Stimulated activated CD4-positive, alpha-beta T cell treated with anti-CD3 and anti-CD28 coated beads, Interleukin-15, amount 100 ng/mL, for 48 hours (primary cell): Measurements from ENCODE around the gene MZF1.
"Not testable (repeated sequence)": the region's sequence is repeated elsewhere in the genome, so short reads cannot be mapped to it uniquely, and the experiment has no call there.

ENCODE experiments used
- DNase-seq, 2 donors: peaks; one replicate each; pipeline ENCODE4 v3.0.0-alpha.2; 2020; ENCODE audit warnings: low read depth in 2 of 2

The MZF1 gene

GRCh38 chr19:58572818-58573657 is at the start of gene MZF1:
Gene MZF1, minus strand, starts transcription at chr19:58573335. Its CDS starts 1,946 bp downstream, at chr19:58571389.
- peak; percentile 99 to 100 for DNase-seq

GRCh38 chr19:58607213-58607612 is 34.1 kb upstream of the MZF1 start:
- not testable (repeated sequence) for DNase-seq

- DNase-seq: not testable (repeated sequence)
Measured at GRCh38 chr19:58606251-58606896, 33.2 kb upstream of the MZF1 start.

GRCh38 chr19:58586133-58586765 is 13.1 kb upstream of the MZF1 start:
- no peak for DNase-seq

- no peak for DNase-seq
Measured at GRCh38 chr19:58585442-58586132, 12.5 kb upstream of the MZF1 start.

- no peak for DNase-seq
Measured at GRCh38 chr19:58584498-58585441, 11.6 kb upstream of the MZF1 start.

GRCh38 chr19:58582985-58583384 is 9.8 kb upstream of the MZF1 start:
- DNase-seq: no peak

- peak; percentile 82 to 92 for DNase-seq
Measured at GRCh38 chr19:58581227-58582141, 8.3 kb upstream of the MZF1 start.

GRCh38 chr19:58579473-58580142 is 6.5 kb upstream of the MZF1 start:
- DNase-seq: no peak

- DNase-seq: peak in 1 of 2 donors; percentile 36
Measured at GRCh38 chr19:58578012-58578925, 5.1 kb upstream of the MZF1 start.

GRCh38 chr19:58577581-58577980 is 4.4 kb upstream of the MZF1 start:
- DNase-seq: not testable (repeated sequence)

GRCh38 chr19:58575183-58576041 is 2.3 kb upstream of the MZF1 start:
- peak; percentile 74 to 76 for DNase-seq

GRCh38 chr19:58573658-58574164 is 576 bp upstream of the MZF1 start:
- no peak for DNase-seq

- no peak for DNase-seq
Measured at GRCh38 chr19:58572026-58572817, 913 bp downstream of the MZF1 start.

- no peak for DNase-seq
Measured at GRCh38 chr19:58571575-58571947, 1.6 kb downstream of the MZF1 start.
